Kidney epithelial cell (primary cell): ENCODE data around the gene PAEP. TPM values are rescaled to one million over a fixed set of nuclear protein-coding genes. Genes with fewer than 3 reads are reported as not detected.

ENCODE experiments used
- DNase-seq: peaks from one replicate; pipeline ENCODE4 v3.0.0-alpha.2; 2010; ENCODE audit warnings: low read depth
- H3K27me3 ChIP-seq: 2 replicates; pipeline ENCODE4 v1.6.0; 2011; ENCODE audit warnings: low read length; ENCODE audit not compliant: control insufficient read depth, insufficient read depth
- H3K36me3 ChIP-seq: 2 replicates; pipeline ENCODE4 v1.5.1; 2011; ENCODE audit warnings: low read length; ENCODE audit not compliant: control insufficient read depth, insufficient read depth
- H3K4me3 ChIP-seq: 2 replicates; pipeline ENCODE4 v1.5.1; 2011; ENCODE audit warnings: low read depth, mild to moderate bottlenecking, control low read depth, low read length
- CTCF ChIP-seq: IDR thresholded peaks from 2 replicates; pipeline ENCODE4 v1.5.1; 2011; ENCODE audit warnings: mild to moderate bottlenecking, moderate library complexity, low read length, control low read depth, inconsistent platforms; ENCODE audit not compliant: insufficient read depth, poor library complexity, severe bottlenecking
- total RNA-seq: library from RNA; depleted of rRNA; stranded (reverse); fragments of >200 nt; gene quantifications from 2 replicates; pipeline ENCODE4 v1.2.3, GENCODE V29; 2015

The PAEP gene
- total RNA-seq, 1 donor from 2014 or later = not detected

GRCh38 chr9:135615666-135616618 is 54.4 kb downstream of the PAEP start:
- no peak for DNase-seq
- H3K36me3 ChIP-seq = no peaks in the 10 kb centered on the region
- no peak overlapping the region for H3K4me3 ChIP-seq
- H3K27me3 ChIP-seq = peaks cover 6% of the 10 kb centered on the region
- TF ChIP-seq CTCF = no peak

Other genes with a start within 250 kb of the PAEP start
- gene PPP1R26, start 82.0 kb upstream of the PAEP start, total RNA-seq = 47.2 and 48.0 TPM in 2 replicates
- gene MRPS2, start 61.1 kb upstream of the PAEP start, total RNA-seq = 72.4 and 93.2 TPM in 2 replicates
- not detected in 2 replicates for gene LCN1, start 40.3 kb upstream of the PAEP start, total RNA-seq
- not detected in 2 replicates for gene OBP2A, start 15.6 kb upstream of the PAEP start, total RNA-seq
- not detected in 2 replicates for gene GLT6D1, start 77.8 kb downstream of the PAEP start, total RNA-seq
- gene LCN9, start 101.6 kb downstream of the PAEP start, total RNA-seq = not detected in 2 replicates
- not detected in 2 replicates for gene SOHLH1, start 137.7 kb downstream of the PAEP start, total RNA-seq
- not detected in 2 replicates for gene KCNT1, start 140.4 kb downstream of the PAEP start, total RNA-seq